ENCODE measurements around the gene DCLRE1B.

Gene DCLRE1B

GRCh38 chr1:113937146-113937545 lies 32.0 kb downstream of the DCLRE1B start:
- no peak for TF ChIP-seq ZSCAN5A (tag by site-specific recombination; IDR thresholded peaks at IDR 0.05)
- no peak for TF ChIP-seq ZNF621 (tag by site-specific recombination; IDR thresholded peaks at IDR 0.05)
- no peak for TF ChIP-seq ZNF19 (tag by site-specific recombination; IDR thresholded peaks at IDR 0.05; ENCODE audit: low read depth)
- no peak for TF ChIP-seq ZNF549 (tag by site-specific recombination; IDR thresholded peaks at IDR 0.05)
- TF ChIP-seq ZNF777 (tag by site-specific recombination; IDR thresholded peaks at IDR 0.05; ENCODE audit: borderline replicate concordance), result no peak
- TF ChIP-seq TCF7L2 (IDR thresholded peaks at IDR 0.05; ENCODE audit: borderline replicate concordance, low read depth, low read length), result no peak
- no peak for TF ChIP-seq FEZF1 (tag by site-specific recombination; IDR thresholded peaks at IDR 0.05)
- TF ChIP-seq ZNF416 (tag by site-specific recombination; IDR thresholded peaks at IDR 0.05), result no peak
- TF ChIP-seq ZNF335 (tag by site-specific recombination; conservative IDR thresholded peaks at IDR 0.05), result no peak
- TF ChIP-seq GLI2 (tag by site-specific recombination; IDR thresholded peaks at IDR 0.05; ENCODE audit: borderline replicate concordance, low read depth), result no peak
- TF ChIP-seq SP2 (tag by site-specific recombination; IDR thresholded peaks at IDR 0.05), result no peak
- TF ChIP-seq ZNF518A (tag by site-specific recombination; conservative IDR thresholded peaks at IDR 0.05; ENCODE audit: low read depth), result no peak
- TF ChIP-seq INSM2 (tag by site-specific recombination; IDR thresholded peaks at IDR 0.05), result no peak
- POLR2A ChIA-PET, result interaction anchor here (0.7 kb wide), 1 partner anchor 8 kb away, joined by 5 read pairs; the partner anchor contains the start of gene HIPK1
- Histone ChIP-seq H3K4me1 (ENCODE audit: control insufficient read depth, insufficient read depth, low read length) (peaks cover 1% of the 10 kb centered on the region), H3K36me3 (ENCODE audit: control insufficient read depth in 2 of 2, insufficient read depth in 1 of 2, low read length in 2 of 2) (peaks cover 3 to 17% of the 10 kb centered on the region in 2 experiments; a peak in 2 of 3 replicates), H3K4me3 (ENCODE audit: low read depth, low read length) (no peak overlapping the region), H3K9me3 (ENCODE audit: control insufficient read depth, insufficient read depth, low read depth, low read length) (no peaks in the 10 kb centered on the region), H3K27ac (ENCODE audit: extremely low read depth, low read depth, low read length) (no peak overlapping the region)
- CTCF ChIA-PET, result no interaction called here

GRCh38 chr1:113938192-113938591 lies 33.1 kb downstream of the DCLRE1B start:
- POLR2A ChIA-PET, result interaction anchor here (0.7 kb wide), 3 partner anchors 9 to 866 kb away, joined by 3 to 5 read pairs (median 4); partner anchors contain the start of gene HIPK1

More at GRCh38 chr1:113938192-113938591, 33.1 kb downstream of the DCLRE1B start:
- Histone ChIP-seq H3K27ac (ENCODE audit: extremely low read depth, low read depth, low read length) (no peak overlapping the region), H3K9me3 (ENCODE audit: control insufficient read depth, insufficient read depth, low read depth, low read length) (no peaks in the 10 kb centered on the region), H3K4me3 (ENCODE audit: low read depth, low read length) (no peak overlapping the region), H3K36me3 (ENCODE audit: control insufficient read depth in 2 of 2, insufficient read depth in 1 of 2, low read length in 2 of 2) (peaks cover 11 to 24% of the 10 kb centered on the region in 2 experiments), H3K4me1 (ENCODE audit: control insufficient read depth, insufficient read depth, low read length) (no peaks in the 10 kb centered on the region; the same call in 1 of the 2 replicates)
- no peak for TF ChIP-seq OVOL3 (tag by site-specific recombination; IDR thresholded peaks at IDR 0.05)
- TF ChIP-seq ZNF175 (tag by site-specific recombination; IDR thresholded peaks at IDR 0.05), result no peak
- TF ChIP-seq ZNF768 (tag by site-specific recombination; IDR thresholded peaks at IDR 0.05), result no peak
- no peak for TF ChIP-seq ZNF18 (tag by site-specific recombination; IDR thresholded peaks at IDR 0.05)
- TF ChIP-seq MYNN (tag by site-specific recombination; IDR thresholded peaks at IDR 0.05; ENCODE audit: borderline replicate concordance), result no peak
- TF ChIP-seq ZFP69B (tag by site-specific recombination; IDR thresholded peaks at IDR 0.05), result no peak
- TF ChIP-seq TCF7L2 (IDR thresholded peaks at IDR 0.05; ENCODE audit: borderline replicate concordance, low read depth, low read length), result no peak
- no peak for TF ChIP-seq ZNF626 (tag by site-specific recombination; IDR thresholded peaks at IDR 0.05)
- TF ChIP-seq YY1 (tag by site-specific recombination; IDR thresholded peaks at IDR 0.05), result no peak
- no peak for TF ChIP-seq ZNF211 (tag by site-specific recombination; IDR thresholded peaks at IDR 0.05; ENCODE audit: low read depth)
- CTCF ChIA-PET, result interaction anchor here (0.6 to 0.7 kb wide), 2 partner anchors 124 to 1104 kb away, joined by 3 to 4 read pairs; no protein-coding TSS in a partner anchor

Measured in HEK293 (cell line).